Endothelial cell (in vitro differentiated cells): ENCODE results near the gene STX5. TPM values are rescaled to one million over a fixed set of nuclear protein-coding genes. Genes with fewer than 3 reads are reported as not detected.
A peak's percentile ranks its signal among the peaks of the same experiment; 100 is the strongest.

ENCODE experiments used
- DNase-seq: peaks from one replicate; pipeline ENCODE4 v3.0.0; 2021; ENCODE audit warnings: low spot score
- H3K27ac Mint-ChIP-seq: one replicate; pipeline ENCODE4 v1.8.0; 2021; ENCODE audit warnings: mixed read lengths, inconsistent platforms; ENCODE audit not compliant: unreplicated experiment
- H3K27me3 Mint-ChIP-seq: one replicate; pipeline ENCODE4 v1.8.0; 2021; ENCODE audit warnings: mild to moderate bottlenecking, moderate library complexity, mixed read lengths, inconsistent platforms; ENCODE audit not compliant: unreplicated experiment
- H3K36me3 Mint-ChIP-seq: one replicate; pipeline ENCODE4 v1.8.0; 2021; ENCODE audit warnings: mild to moderate bottlenecking, low read depth, mixed read lengths, inconsistent platforms; ENCODE audit not compliant: unreplicated experiment
- H3K4me1 Mint-ChIP-seq: one replicate; pipeline ENCODE4 v1.8.0; 2021; ENCODE audit warnings: mild to moderate bottlenecking, mixed read lengths, inconsistent platforms; ENCODE audit not compliant: unreplicated experiment
- H3K4me3 Mint-ChIP-seq: one replicate; pipeline ENCODE4 v1.8.0; 2021; ENCODE audit warnings: mild to moderate bottlenecking, mixed read lengths, inconsistent platforms; ENCODE audit not compliant: unreplicated experiment
- H3K9me3 Mint-ChIP-seq: one replicate; pipeline ENCODE4 v1.8.0; 2021; ENCODE audit warnings: mixed read lengths, inconsistent platforms; ENCODE audit not compliant: unreplicated experiment
- CTCF ChIP-seq: fragments of 200-600 bp; sonication (generic); IDR thresholded peaks from one replicate; pipeline ENCODE4 v1.5.0; 2021; ENCODE audit warnings: antibody characterized with exemption; ENCODE audit not compliant: unreplicated experiment
- long read RNA-seq: library from polyadenylated mRNA; unstranded; transcript quantifications from one replicate; pipeline ENCODE4 v2.0.0, GENCODE V29; 2020; ENCODE audit not compliant: unreplicated experiment
- total RNA-seq: library from RNA; stranded (reverse); fragmentation: NEBNext Ultra II Directional; extraction: Animal tissue kit (Norgen Biotek cat#: 25700); gene quantifications from one replicate; pipeline ENCODE4 v1.2.1, GENCODE V29; 2021; ENCODE audit not compliant: unreplicated experiment

Gene STX5
- total RNA-seq, result 37.9 TPM
- long read RNA-seq, partial matches to known transcripts, result 2 of 5 reads
- long read RNA-seq, other reads (novel, unspliced or antisense), result 2 of 5 reads

GRCh38 chr11:62831520-62832335 is at the start of gene STX5:
STX5 (minus strand) TSS chr11:62832051; CDS start chr11:62831243, 808 bp downstream.
- Mint-ChIP-seq H3K27me3 (peaks cover 15% of the 10 kb centered on the region), H3K9me3 (no peaks in the 10 kb centered on the region), H3K4me1 (peaks cover 23% of the 10 kb centered on the region), H3K27ac (peak within 1 kb of the TSS; percentile 99), H3K4me3 (peak within 1 kb of the TSS; percentile 99), H3K36me3 (peaks cover 37% of the 10 kb centered on the region)
- TF ChIP-seq CTCF, result no peak
- peak; percentile 99 for DNase-seq

- TF ChIP-seq CTCF, result peak; percentile 59
- Mint-ChIP-seq H3K27ac (peak within 1 kb of the TSS; percentile 99), H3K9me3 (no peaks in the 10 kb centered on the region), H3K4me3 (peak within 1 kb of the TSS; percentile 100), H3K4me1 (peaks cover 58% of the 10 kb centered on the region), H3K27me3 (peaks cover 16% of the 10 kb centered on the region), H3K36me3 (peaks cover 46% of the 10 kb centered on the region)
- DNase-seq, result peak; percentile 87
Observed at GRCh38 chr11:62880803-62881578, 49.1 kb upstream of the STX5 start, which contains the start of gene SLC3A2. SLC3A2 (plus strand) TSS chr11:62880896; CDS start chr11:62881024, 128 bp downstream.

- H3K27ac Mint-ChIP-seq, result peak overlapping the region; percentile 99
- H3K4me3 Mint-ChIP-seq, result peak overlapping the region; percentile 100
Observed at GRCh38 chr11:62880231-62880802, 48.5 kb upstream of the STX5 start.

GRCh38 chr11:62879235-62879978 is 47.6 kb upstream of the STX5 start:
- TF ChIP-seq CTCF, result no peak
- Mint-ChIP-seq H3K36me3 (peaks cover 37% of the 10 kb centered on the region), H3K27ac (peak overlapping the region; percentile 83), H3K4me1 (peaks cover 48% of the 10 kb centered on the region), H3K27me3 (peaks cover 16% of the 10 kb centered on the region), H3K9me3 (no peaks in the 10 kb centered on the region), H3K4me3 (peak overlapping the region; percentile 100)
- DNase-seq, result no peak

More at GRCh38 chr11:62880231-62880802, 48.5 kb upstream of the STX5 start:
- H3K27me3 Mint-ChIP-seq, result peaks cover 16% of the 10 kb centered on the region
- H3K36me3 Mint-ChIP-seq, result peaks cover 42% of the 10 kb centered on the region
- H3K4me1 Mint-ChIP-seq, result peaks cover 52% of the 10 kb centered on the region
- H3K9me3 Mint-ChIP-seq, result no peaks in the 10 kb centered on the region
- no peak for TF ChIP-seq CTCF
- peak; percentile 19 for DNase-seq
